ENCODE data around the gene NMRK1.

The NMRK1 gene

DNA sequence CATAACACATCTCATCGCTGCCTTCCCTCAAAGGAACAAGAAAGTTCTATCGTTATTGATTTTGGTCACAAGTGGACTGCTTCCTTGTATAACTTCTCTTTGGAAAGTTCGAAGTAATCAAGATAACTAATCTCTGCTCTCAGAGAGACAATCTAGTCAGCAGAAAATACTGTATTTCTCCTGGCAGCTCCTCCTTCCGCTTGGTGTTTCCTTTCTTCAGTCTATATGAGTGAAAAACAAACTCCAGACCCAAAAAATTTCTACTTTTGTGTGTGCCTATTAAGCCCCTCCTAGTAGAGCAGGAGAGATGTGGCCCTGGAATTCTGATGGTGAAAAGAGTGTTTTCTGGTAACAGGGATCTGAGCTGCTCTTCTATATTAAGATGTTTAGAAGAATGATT lies 24.8 kb upstream of the NMRK1 start:
- no peak overlapping the region for H3K4me3 ChIP-seq
- TF ChIP-seq, protein P1, sequence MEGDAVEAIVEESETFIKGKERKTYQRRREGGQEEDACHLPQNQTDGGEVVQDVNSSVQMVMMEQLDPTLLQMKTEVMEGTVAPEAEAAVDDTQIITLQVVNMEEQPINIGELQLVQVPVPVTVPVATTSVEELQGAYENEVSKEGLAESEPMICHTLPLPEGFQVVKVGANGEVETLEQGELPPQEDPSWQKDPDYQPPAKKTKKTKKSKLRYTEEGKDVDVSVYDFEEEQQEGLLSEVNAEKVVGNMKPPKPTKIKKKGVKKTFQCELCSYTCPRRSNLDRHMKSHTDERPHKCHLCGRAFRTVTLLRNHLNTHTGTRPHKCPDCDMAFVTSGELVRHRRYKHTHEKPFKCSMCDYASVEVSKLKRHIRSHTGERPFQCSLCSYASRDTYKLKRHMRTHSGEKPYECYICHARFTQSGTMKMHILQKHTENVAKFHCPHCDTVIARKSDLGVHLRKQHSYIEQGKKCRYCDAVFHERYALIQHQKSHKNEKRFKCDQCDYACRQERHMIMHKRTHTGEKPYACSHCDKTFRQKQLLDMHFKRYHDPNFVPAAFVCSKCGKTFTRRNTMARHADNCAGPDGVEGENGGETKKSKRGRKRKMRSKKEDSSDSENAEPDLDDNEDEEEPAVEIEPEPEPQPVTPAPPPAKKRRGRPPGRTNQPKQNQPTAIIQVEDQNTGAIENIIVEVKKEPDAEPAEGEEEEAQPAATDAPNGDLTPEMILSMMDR (IDR thresholded peaks at IDR 0.05), result no peak
- DNase-seq (ENCODE audit: low spot score), result no peak
- H3K27ac ChIP-seq, result no peak overlapping the region

DNA sequence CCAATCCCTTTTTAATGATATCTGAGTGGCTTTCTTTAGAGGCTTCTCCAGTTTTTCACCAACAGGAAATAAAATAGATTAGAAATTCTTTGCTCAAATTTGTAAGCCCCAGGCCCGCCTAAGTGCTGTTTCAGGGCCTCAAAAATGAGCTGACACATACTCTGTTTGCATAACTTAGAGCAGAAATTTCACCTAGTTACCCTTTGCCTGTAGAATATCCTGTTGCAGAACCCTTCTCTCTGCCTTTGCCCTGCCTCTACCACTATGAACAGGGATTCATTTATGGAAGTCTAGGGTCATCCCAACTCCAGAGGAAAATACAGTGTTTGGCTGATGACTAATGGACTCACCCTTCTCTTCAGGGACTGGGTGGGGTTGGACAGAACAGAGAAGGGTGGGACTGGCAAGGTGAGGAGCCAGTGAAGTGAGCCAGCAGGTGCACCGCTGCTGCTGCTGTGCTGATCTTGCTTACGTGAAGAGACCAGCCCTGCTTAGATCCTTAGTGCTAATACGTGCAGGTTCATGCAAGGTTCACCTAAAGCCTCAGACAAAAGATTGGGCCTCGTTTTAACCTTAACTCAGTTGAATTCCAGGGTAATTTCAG lies 23.2 kb upstream of the NMRK1 start:
- H3K27ac ChIP-seq, result no peak overlapping the region
- DNase-seq (ENCODE audit: low spot score), result no peak

DNA sequence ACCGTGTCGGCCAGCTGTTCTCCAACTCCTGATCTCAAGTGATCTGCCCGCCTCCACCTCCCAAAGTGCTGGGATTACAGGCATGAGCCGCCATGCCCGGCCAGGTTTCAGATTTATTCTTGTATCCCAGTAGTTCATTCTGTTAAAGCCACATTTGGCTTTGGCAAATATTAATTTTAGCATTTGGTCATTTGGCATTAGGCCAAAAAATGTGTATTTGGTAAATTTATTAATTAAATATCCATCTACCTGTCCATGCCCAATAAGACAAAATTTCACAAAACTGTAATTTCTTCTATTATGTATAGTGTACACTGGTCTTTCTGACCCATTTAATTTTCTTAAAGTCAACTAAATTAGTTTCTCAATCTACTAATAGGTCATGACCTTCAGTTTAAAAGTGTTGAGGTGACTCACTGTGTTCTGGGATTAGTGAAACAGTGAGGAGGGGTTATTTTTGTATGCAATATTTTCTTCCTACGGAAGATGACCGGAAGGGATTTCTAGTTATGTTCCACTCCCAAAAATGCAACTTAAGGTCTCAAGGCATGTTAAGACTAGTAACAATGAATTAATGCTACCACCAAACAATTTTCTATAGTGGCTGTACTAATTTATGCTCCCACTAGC lies 21.4 kb upstream of the NMRK1 start:
- no peak for DNase-seq (ENCODE audit: low spot score)
- TF ChIP-seq, protein P1 (IDR thresholded peaks at IDR 0.05), result no peak
- no peak overlapping the region for H3K4me3 ChIP-seq
- H3K27ac ChIP-seq, result no peak overlapping the region

More for the DNA sequence above, 23.2 kb upstream of the NMRK1 start:
- TF ChIP-seq, protein P1 (IDR thresholded peaks at IDR 0.05), result no peak
- H3K4me3 ChIP-seq, result no peak overlapping the region

DNA sequence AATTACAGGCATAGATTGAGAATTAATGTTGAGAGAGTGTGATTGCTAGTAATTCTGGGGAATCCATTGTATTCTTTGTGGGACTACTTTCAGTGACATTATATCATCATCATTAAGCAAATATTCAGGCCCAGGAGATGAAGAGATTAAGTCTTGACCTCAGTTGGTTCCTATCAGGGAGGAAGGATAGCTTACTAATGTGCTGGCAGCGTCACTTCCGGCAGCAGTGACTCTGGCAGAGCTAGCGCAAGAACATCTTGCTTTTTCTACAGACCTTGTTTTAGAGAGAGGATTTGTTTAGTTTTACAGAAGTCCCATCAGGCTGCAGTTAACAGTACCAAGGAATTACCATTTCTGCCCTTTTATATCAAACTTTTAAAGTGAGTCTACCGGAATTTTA lies 20.6 kb upstream of the NMRK1 start:
- no peak overlapping the region for H3K4me3 ChIP-seq
- TF ChIP-seq, protein P1 (IDR thresholded peaks at IDR 0.05), result no peak
- no peak for DNase-seq (ENCODE audit: low spot score)
- no peak overlapping the region for H3K27ac ChIP-seq

DNA sequence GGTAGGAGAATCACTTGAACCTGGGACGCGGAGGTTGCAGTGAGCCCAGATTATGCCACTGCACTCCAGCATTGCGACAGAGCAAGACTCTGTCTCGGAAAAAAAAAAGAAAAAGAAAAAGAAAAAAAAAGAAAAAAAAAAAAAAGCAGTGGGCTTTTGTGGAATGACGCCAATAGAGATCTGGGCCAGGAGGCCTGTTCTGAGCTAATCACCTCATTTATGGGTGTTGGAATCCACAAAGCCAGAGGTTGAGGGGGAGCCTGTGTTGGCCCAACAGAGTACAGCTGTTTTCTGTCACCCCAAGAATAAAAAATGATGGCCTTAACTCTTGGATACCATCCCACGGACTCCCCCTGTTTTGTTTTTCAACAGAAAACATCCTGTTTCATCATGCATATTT lies 18.9 kb upstream of the NMRK1 start:
- H3K27ac ChIP-seq, result no peak overlapping the region
- H3K4me3 ChIP-seq, result no peak overlapping the region
- TF ChIP-seq, protein P1 (IDR thresholded peaks at IDR 0.05), result no peak
- no peak for DNase-seq (ENCODE audit: low spot score)

DNA sequence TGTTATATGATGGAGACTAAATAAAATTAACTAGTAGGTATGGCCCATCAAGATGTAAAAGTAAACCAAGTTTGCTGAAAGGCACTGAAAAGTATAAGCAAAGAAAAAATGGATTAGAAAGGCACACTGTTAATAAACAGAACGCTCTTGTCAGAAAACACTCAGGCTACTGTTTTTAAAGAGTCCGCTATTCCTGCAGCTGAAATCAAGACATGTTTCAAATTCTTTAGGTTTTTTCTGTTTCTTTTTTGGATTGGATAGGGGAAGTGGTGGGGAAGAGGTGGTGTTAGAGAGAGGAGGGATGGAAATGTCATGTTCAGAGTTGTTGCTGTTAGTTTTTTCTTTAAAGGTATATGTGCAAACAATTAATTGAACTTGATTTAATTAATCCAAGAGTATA lies 17.9 kb upstream of the NMRK1 start:
- no peak overlapping the region for H3K4me3 ChIP-seq
- DNase-seq (ENCODE audit: low spot score), result no peak
- H3K27ac ChIP-seq, result no peak overlapping the region
- TF ChIP-seq, protein P1 (IDR thresholded peaks at IDR 0.05), result no peak

DNA sequence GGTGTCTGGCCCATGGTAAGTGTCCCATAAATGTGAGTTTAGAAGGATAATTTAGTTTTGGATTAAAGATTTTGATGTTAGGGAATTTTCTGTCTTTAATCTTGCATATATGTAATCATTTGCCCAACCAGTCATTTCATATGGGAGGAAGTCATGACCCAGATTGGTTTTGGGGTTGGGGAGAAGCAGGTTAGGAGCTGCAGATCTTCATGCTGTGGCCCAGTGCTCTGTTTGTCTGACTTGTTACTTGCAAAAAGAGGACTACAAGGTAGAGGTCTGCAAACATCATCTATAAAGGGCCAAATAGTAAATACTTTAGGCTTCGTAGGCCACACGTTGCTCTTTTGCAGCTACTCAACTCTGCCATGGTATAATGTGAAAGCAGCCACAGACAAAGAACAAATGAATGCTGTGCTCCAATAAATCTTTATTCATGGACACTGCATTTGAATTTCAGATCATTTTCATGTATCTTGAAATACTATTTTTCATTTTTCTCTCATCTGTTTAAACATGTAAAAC lies 17.1 kb upstream of the NMRK1 start:
- DNase-seq (ENCODE audit: low spot score), result no peak
- H3K4me3 ChIP-seq, result no peak overlapping the region
- H3K27ac ChIP-seq, result no peak overlapping the region
- TF ChIP-seq, protein P1 (IDR thresholded peaks at IDR 0.05), result no peak

All from coronary artery (tissue), 2 donors.